ENCODE data around the gene ACTR1B.

DNA sequence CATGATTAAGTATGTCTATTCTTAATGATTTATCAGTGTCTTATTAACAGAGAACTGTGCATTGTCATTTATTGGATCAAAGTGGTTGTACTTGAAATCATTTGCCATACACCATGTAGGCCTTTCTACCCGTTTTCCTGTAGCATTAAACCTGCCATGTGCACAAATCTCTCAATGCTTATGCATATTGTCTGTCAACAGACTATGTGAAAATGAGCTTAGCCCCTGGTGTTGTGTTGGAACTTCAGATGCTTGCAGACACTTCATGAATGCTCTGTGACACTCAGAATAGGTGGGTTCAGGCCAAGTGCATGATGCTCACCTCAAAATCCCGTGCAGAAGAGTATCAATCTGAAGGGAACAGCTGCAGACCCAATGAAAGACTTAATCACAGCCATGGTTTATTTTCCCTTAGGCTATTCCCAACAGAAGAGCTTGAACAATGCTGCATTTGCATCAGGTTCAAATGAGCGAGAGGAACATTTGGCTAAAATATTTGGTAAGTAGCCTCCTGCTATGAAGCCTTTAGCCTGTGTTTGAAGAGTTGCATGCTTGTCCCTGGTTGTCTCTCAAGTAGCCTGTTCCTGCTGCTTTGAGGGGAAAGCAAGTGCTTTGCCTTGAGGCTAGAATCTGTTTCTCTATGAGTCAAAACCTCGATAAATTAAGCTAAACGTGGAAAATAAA lies 11.7 kb upstream of the ACTR1B start:
- TF ChIP-seq, protein P1, sequence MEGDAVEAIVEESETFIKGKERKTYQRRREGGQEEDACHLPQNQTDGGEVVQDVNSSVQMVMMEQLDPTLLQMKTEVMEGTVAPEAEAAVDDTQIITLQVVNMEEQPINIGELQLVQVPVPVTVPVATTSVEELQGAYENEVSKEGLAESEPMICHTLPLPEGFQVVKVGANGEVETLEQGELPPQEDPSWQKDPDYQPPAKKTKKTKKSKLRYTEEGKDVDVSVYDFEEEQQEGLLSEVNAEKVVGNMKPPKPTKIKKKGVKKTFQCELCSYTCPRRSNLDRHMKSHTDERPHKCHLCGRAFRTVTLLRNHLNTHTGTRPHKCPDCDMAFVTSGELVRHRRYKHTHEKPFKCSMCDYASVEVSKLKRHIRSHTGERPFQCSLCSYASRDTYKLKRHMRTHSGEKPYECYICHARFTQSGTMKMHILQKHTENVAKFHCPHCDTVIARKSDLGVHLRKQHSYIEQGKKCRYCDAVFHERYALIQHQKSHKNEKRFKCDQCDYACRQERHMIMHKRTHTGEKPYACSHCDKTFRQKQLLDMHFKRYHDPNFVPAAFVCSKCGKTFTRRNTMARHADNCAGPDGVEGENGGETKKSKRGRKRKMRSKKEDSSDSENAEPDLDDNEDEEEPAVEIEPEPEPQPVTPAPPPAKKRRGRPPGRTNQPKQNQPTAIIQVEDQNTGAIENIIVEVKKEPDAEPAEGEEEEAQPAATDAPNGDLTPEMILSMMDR (conservative IDR thresholded peaks at IDR 0.05; ENCODE audit: low read depth, low read length), result no peak
- TF ChIP-seq EZH2 (IDR thresholded peaks at IDR 0.05; ENCODE audit: borderline replicate concordance, low read depth, low read length, poor library complexity, severe bottlenecking), result no peak

All from A673 (cell line).